H1 (cell line): ENCODE data around the gene MEFV. TPM values are rescaled to one million over a fixed set of nuclear protein-coding genes. Genes with fewer than 3 reads are reported as not detected.
A peak's percentile ranks its signal among the peaks of the same experiment; 100 is the strongest.

Source experiments
- CTCF ChIA-PET: fragments of 300-600 bp; sonication (Branson Sonifier 250); formaldehyde crosslinking; loops from one replicate; lab custom pipeline; 2021; ENCODE audit not compliant: partially characterized antibody; lab: Charles Lee
- POLR2A ChIA-PET: fragments of 300-600 bp; sonication (Branson Sonifier 250); formaldehyde crosslinking; loops from one replicate; lab custom pipeline; 2021; ENCODE audit warnings: inconsistent platforms; ENCODE audit not compliant: partially characterized antibody; lab: Charles Lee
- DNase-seq, 2 experiments: peaks; one replicate each; pipeline versions ENCODE4 v3.0.0 to v3.0.0-alpha.2; 2010 to 2022; ENCODE audit warnings: low spot score in 2 of 2, low read depth in 1 of 2, mixed read lengths in 1 of 2
- FAIRE-seq: peaks from 2 replicates; lab custom pipeline; 2011; peaks lifted over from hg19 to GRCh38; lab: Jason Lieb, UNC
- H2AFZ ChIP-seq: 2 replicates; pipeline ENCODE4 v1.8.1; 2012; ENCODE audit warnings: low read length, inconsistent platforms
- H2AK5ac ChIP-seq: 2 replicates; pipeline ENCODE4 v1.6.1; 2013; ENCODE audit warnings: low read depth, low read length
- H2BK120ac ChIP-seq: replicated peaks from 2 replicates; pipeline ENCODE3; 2013; ENCODE audit warnings: low read depth, low read length, inconsistent platforms
- H2BK12ac ChIP-seq: 2 replicates; pipeline ENCODE4 v1.6.1; 2013; ENCODE audit warnings: low read depth, low read length
- H2BK15ac ChIP-seq: 2 replicates; pipeline ENCODE4 v1.6.1; 2013; ENCODE audit warnings: low read length
- H2BK20ac ChIP-seq: 2 replicates; pipeline ENCODE4 v1.6.1; 2013; ENCODE audit warnings: low read length
- H2BK5ac ChIP-seq: 2 replicates; pipeline ENCODE4 v1.6.1; 2013; ENCODE audit warnings: low read depth, low read length
- H3K14ac ChIP-seq: 2 replicates; pipeline ENCODE4 v1.6.1; 2013; ENCODE audit warnings: inconsistent platforms; ENCODE audit not compliant: insufficient read length
- H3K18ac ChIP-seq: 2 replicates; pipeline ENCODE4 v1.6.1; 2013; ENCODE audit warnings: low read length; ENCODE audit errors: extremely low read depth
- H3K23ac ChIP-seq: 2 replicates; pipeline ENCODE4 v1.6.1; 2013; ENCODE audit warnings: inconsistent platforms; ENCODE audit not compliant: insufficient read length
- H3K23me2 ChIP-seq: 2 replicates; pipeline ENCODE4 v1.6.1; 2013; ENCODE audit warnings: low read depth, low read length
- H3K27ac ChIP-seq: 2 replicates; pipeline ENCODE4 v1.6.1; 2011; ENCODE audit warnings: low read depth, low read length, inconsistent platforms
- H3K27me3 ChIP-seq, 4 experiments: replicated peaks in 1 of 4; 1 replicate in 1 of 4; 2 replicates in 3 of 4; pipeline versions ENCODE4 v1.6.1 to v1.8.1; 2011 to 2013; ENCODE audit warnings: low read length in 3 of 4, mild to moderate bottlenecking in 3 of 4, inconsistent platforms in 2 of 4, mixed read lengths in 2 of 4, moderate library complexity in 1 of 4; ENCODE audit not compliant: control insufficient read depth in 3 of 4, insufficient read depth in 3 of 4; ENCODE audit errors: extremely low read depth in 1 of 4
- H3K36me3 ChIP-seq, 4 experiments: 2 replicates each; pipeline versions ENCODE4 v1.6.1 to v1.8.1; 2011 to 2013; ENCODE audit warnings: mild to moderate bottlenecking in 4 of 4, low read length in 3 of 4, moderate library complexity in 2 of 4, control low read depth in 1 of 4, inconsistent platforms in 1 of 4; ENCODE audit not compliant: insufficient read depth in 4 of 4, control insufficient read depth in 2 of 4
- H3K4ac ChIP-seq: replicated peaks from 2 replicates; pipeline ENCODE3; 2013; ENCODE audit warnings: low read length, low read depth, mixed read lengths, inconsistent platforms; ENCODE audit not compliant: insufficient read length
- H3K4me1 ChIP-seq, 4 experiments: replicated peaks in 1 of 4; 1 replicate in 1 of 4; 2 replicates in 3 of 4; pipeline versions ENCODE4 v1.6.1 to v1.8.1; 2011 to 2013; ENCODE audit warnings: low read length in 3 of 4, inconsistent platforms in 2 of 4, mixed read lengths in 1 of 4; ENCODE audit not compliant: insufficient read depth in 4 of 4, control insufficient read depth in 3 of 4
- H3K4me2 ChIP-seq, 2 experiments: 2 replicates each; pipeline versions ENCODE4 v1.6.1 to v1.8.1; 2011 to 2013; ENCODE audit warnings: low read depth in 2 of 2, low read length in 2 of 2, control low read depth in 1 of 2, inconsistent platforms in 1 of 2, mild to moderate bottlenecking in 1 of 2; ENCODE audit not compliant: insufficient read depth in 1 of 2
- H3K4me3 ChIP-seq, 4 experiments: fragments of 200-600, 300-600 bp in 1 of 4; sonication (generic), shearing (Covaris generic), sonication (Bioruptor Twin) in 1 of 4; 2 replicates each; pipeline versions ENCODE4 v1.5.1 to v1.8.1; 2011 to 2016; ENCODE audit warnings: low read length in 4 of 4, low read depth in 3 of 4, control low read depth in 2 of 4, inconsistent platforms in 2 of 4, mild to moderate bottlenecking in 2 of 4, mixed read lengths in 1 of 4, moderate library complexity in 1 of 4; ENCODE audit not compliant: insufficient read depth in 2 of 4; ENCODE audit errors: extremely low read depth in 1 of 4
- H3K56ac ChIP-seq: replicated peaks from 2 replicates; pipeline ENCODE3; 2013; ENCODE audit warnings: low read depth, mild to moderate bottlenecking, mixed read lengths, low read length, inconsistent platforms; ENCODE audit not compliant: insufficient read length
- H3K79me1 ChIP-seq: 2 replicates; pipeline ENCODE4 v1.6.1; 2013; ENCODE audit warnings: low read depth, low read length, control low read depth
- H3K79me2 ChIP-seq, 2 experiments: 2 replicates each; pipeline versions ENCODE4 v1.6.1 to v1.8.1; 2012 to 2013; ENCODE audit warnings: low read length in 2 of 2, mild to moderate bottlenecking in 2 of 2, inconsistent platforms in 1 of 2; ENCODE audit not compliant: insufficient read depth in 2 of 2, control insufficient read depth in 1 of 2
- H3K9ac ChIP-seq, 4 experiments: replicated peaks in 1 of 4; 1 replicate in 1 of 4; 2 replicates in 3 of 4; pipeline versions ENCODE4 v1.6.1 to v1.8.1; 2011 to 2013; ENCODE audit warnings: low read depth in 3 of 4, low read length in 3 of 4, control low read depth in 2 of 4, mild to moderate bottlenecking in 2 of 4, moderate library complexity in 2 of 4, inconsistent platforms in 1 of 4; ENCODE audit errors: extremely low read depth in 1 of 4
- H3K9me3 ChIP-seq, 2 experiments: 2 replicates each; pipeline versions ENCODE4 v1.6.1 to v1.8.1; 2012 to 2013; ENCODE audit warnings: mild to moderate bottlenecking in 2 of 2, moderate library complexity in 2 of 2, control low read depth in 1 of 2, inconsistent platforms in 1 of 2, low read depth in 1 of 2, low read length in 1 of 2, mixed read lengths in 1 of 2; ENCODE audit not compliant: insufficient read depth in 2 of 2
- H4K20me1 ChIP-seq, 2 experiments: replicated peaks in 1 of 2; 2 replicates each; pipeline versions ENCODE3 to v1.8.1; 2011 to 2013; ENCODE audit warnings: inconsistent platforms in 2 of 2, low read length in 2 of 2, mild to moderate bottlenecking in 1 of 2; ENCODE audit not compliant: insufficient read depth in 2 of 2, control insufficient read depth in 1 of 2
- H4K5ac ChIP-seq: 2 replicates; pipeline ENCODE4 v1.6.1; 2013; ENCODE audit warnings: low read length, low read depth, mixed read lengths, inconsistent platforms; ENCODE audit not compliant: insufficient read length
- H4K8ac ChIP-seq: 2 replicates; pipeline ENCODE4 v1.8.0; 2013; ENCODE audit warnings: mild to moderate bottlenecking, moderate library complexity, low read length, inconsistent platforms; ENCODE audit not compliant: insufficient read depth; ENCODE audit errors: extremely low read depth
- H4K91ac ChIP-seq: replicated peaks from 2 replicates; pipeline ENCODE3; 2013; ENCODE audit warnings: low read length, mixed read lengths, inconsistent platforms; ENCODE audit not compliant: insufficient read length
- BACH1 ChIP-seq: IDR thresholded peaks from 2 replicates; pipeline ENCODE4 v1.6.1; 2012; ENCODE audit warnings: low read length, improper control_type of control experiment
- GTF2F1 ChIP-seq: IDR thresholded peaks from 2 replicates; pipeline ENCODE4 v1.6.1; 2012; ENCODE audit warnings: low read depth, low read length, improper control_type of control experiment, borderline replicate concordance
- RAD21 ChIP-seq, 2 experiments: IDR thresholded peaks in 1 of 2; conservative IDR thresholded peaks in 1 of 2; 2 replicates each; pipeline ENCODE4 v1.6.1; 2011; ENCODE audit warnings: low read depth in 2 of 2, low read length in 2 of 2, improper control_type of control experiment in 1 of 2, inconsistent platforms in 1 of 2, mild to moderate bottlenecking in 1 of 2, moderate library complexity in 1 of 2
- RXRA ChIP-seq: IDR thresholded peaks from 2 replicates; pipeline ENCODE4 v1.6.1; 2011; ENCODE audit warnings: low read depth, mild to moderate bottlenecking, low read length, moderate library complexity; ENCODE audit not compliant: insufficient read depth
- SAP30 ChIP-seq: fragments of 300-600 bp; sonication (generic); IDR thresholded peaks from 2 replicates; pipeline ENCODE4 v1.7.1; 2012; ENCODE audit warnings: low read length, moderate library complexity, mild to moderate bottlenecking, inconsistent platforms; ENCODE audit not compliant: insufficient read depth, insufficient replicate concordance
- SIN3A ChIP-seq, 2 experiments: IDR thresholded peaks in 1 of 2; conservative IDR thresholded peaks in 1 of 2; 2 replicates each; pipeline ENCODE4 v1.6.1; 2011 to 2012; ENCODE audit warnings: low read length in 2 of 2, improper control_type of control experiment in 1 of 2, low read depth in 1 of 2, mild to moderate bottlenecking in 1 of 2
- TEAD4 ChIP-seq: IDR thresholded peaks from 2 replicates; pipeline ENCODE4 v1.6.1; 2012; ENCODE audit warnings: low read depth, low read length, inconsistent platforms, mixed read lengths
- WGBS, 2 experiments: shearing (Covaris generic) in 1 of 2; methylation state at CpG; one replicate each; pipeline versions ENCODE4 v1.1.6 to v1.1.7; 2013 to 2015; ENCODE audit warnings: low lambda C conversion rate in 2 of 2, mixed read lengths in 2 of 2, inconsistent platforms in 1 of 2, low coverage in 1 of 2, missing lambda C conversion rate in 1 of 2; ENCODE audit not compliant: insufficient replicate concordance in 2 of 2, insufficient coverage in 1 of 2, insufficient read length in 1 of 2; ENCODE audit errors: extremely low coverage in 1 of 2, missing lambda C conversion rate in 1 of 2; 5-methylcytosine and 5-hydroxymethylcytosine counted together
- polyA plus RNA-seq, 7 experiments: library from polyadenylated mRNA; depleted of rRNA in 3 of 7; stranded (reverse) in 5 of 7; unstranded in 2 of 7; fragments of >200 nt in 5 of 7; fragments of 200-250 nt in 2 of 7; gene quantifications; 1 replicate in 5 of 7; 2 replicates in 1 of 7; 4 replicates in 1 of 7; pipeline versions ENCODE4 v1.2.1 to v1.2.3, GENCODE V29; 2011 to 2013; ENCODE audit warnings: missing spikeins in 2 of 7, mixed read lengths in 2 of 7
- total RNA-seq: library from RNA; stranded (reverse); fragmentation: NEBNext Ultra II Directional; extraction: Animal tissue kit (Norgen Biotek cat#: 25700); gene quantifications from 2 replicates; pipeline ENCODE4 v1.2.1, GENCODE V29; 2021

MEFV gene
- total and polyA plus RNA-seq, 2 of the 8 experiments (the other 6 are each of a cell fraction or from before 2014, with no cell fraction given): 0.03 TPM; not detected in 1

- H2BK5ac ChIP-seq: peak overlapping the region; percentile 93; the same call in 1 of the 2 replicates
- H3K27me3 ChIP-seq: no peaks in the 10 kb centered on the region; a peak in 1 of 7 replicates
- H3K27ac ChIP-seq: peak overlapping the region; percentile 97
- CTCF ChIA-PET: interaction anchor here (0.6 to 2.2 kb wide), 5 partner anchors 14 to 204 kb away, joined by 3 to 12 read pairs (median 3); no protein-coding TSS in a partner anchor
- peak overlapping the region; percentile 81 to 99 (median 97) for H3K4me3 ChIP-seq
- peaks cover 0 to 8% (median 1%) of the 10 kb centered on the region in 4 experiments; a peak in 4 of 7 replicates for H3K4me1 ChIP-seq
- WGBS, 2 experiments: 12% methylated on average over 19 of the region's 29 CpGs; no CpG with 5 or more reads in 1 of the 2 experiments
- H3K79me1 ChIP-seq: peaks cover 12% of the 10 kb centered on the region
- H3K4me2 ChIP-seq: peak overlapping the region; percentile 99
- H2BK120ac ChIP-seq: no peak overlapping the region
- no peak overlapping the region for H2BK15ac ChIP-seq
- H3K14ac ChIP-seq: no peak overlapping the region
- H3K36me3 ChIP-seq: peaks cover 3 to 19% (median 12%) of the 10 kb centered on the region in 4 experiments; a peak in 6 of 8 replicates
- no peak for FAIRE-seq
- peak overlapping the region; percentile 51 to 94 (median 90) for H3K9ac ChIP-seq
- H2BK20ac ChIP-seq: no peak overlapping the region
- peaks cover 5 to 9% of the 10 kb centered on the region in 2 experiments for H4K20me1 ChIP-seq
- peak overlapping the region; percentile 16 for H3K4ac ChIP-seq
- H2AK5ac ChIP-seq: no peak overlapping the region; the same call in 1 of the 2 replicates
- H4K5ac ChIP-seq: peak overlapping the region; percentile 62
- H3K23me2 ChIP-seq: peaks cover 8% of the 10 kb centered on the region
- H3K23ac ChIP-seq: no peak overlapping the region
- peak overlapping the region; percentile 66 for H3K56ac ChIP-seq
- peaks cover 20 to 35% of the 10 kb centered on the region in 2 experiments for H3K79me2 ChIP-seq
- no peak for DNase-seq
- peak overlapping the region; percentile 90 for H2AFZ ChIP-seq
- peaks cover 6 to 10% of the 10 kb centered on the region in 2 experiments for H3K9me3 ChIP-seq
- H2BK12ac ChIP-seq: no peak overlapping the region
- POLR2A ChIA-PET: interaction anchor here (0.7 to 5.3 kb wide), 15 partner anchors 8 to 262 kb away, joined by 3 to 64 read pairs (median 6); partner anchors contain the start of genes NAA60, TIGD7, TNFRSF12A and ZNF174
- H4K8ac ChIP-seq: peak overlapping the region; percentile 98
- H4K91ac ChIP-seq: no peak overlapping the region
- H3K18ac ChIP-seq: peak overlapping the region; percentile 52; the same call in 1 of the 2 replicates
- TF ChIP-seq SAP30: no peak
- TF ChIP-seq BACH1: no peak
- no peak for TF ChIP-seq TEAD4
- peak; percentile 58; the same call in 1 of the 2 replicates for TF ChIP-seq GTF2F1
- TF ChIP-seq RAD21 (IDR thresholded peaks at IDR 0.05 in 1 of 2, conservative IDR thresholded peaks at IDR 0.05 in 1 of 2; ENCODE audit: low read depth in 2 of 2, low read length in 2 of 2): no peak
- TF ChIP-seq SIN3A (conservative IDR thresholded peaks at IDR 0.05 in 1 of 2, IDR thresholded peaks at IDR 0.05 in 1 of 2; ENCODE audit: low read depth in 1 of 2, low read length in 2 of 2): no peak; a peak in 1 of 4 replicates
- TF ChIP-seq RXRA: no peak
Measured at GRCh38 chr16:3282103-3282729, 25.8 kb upstream of the MEFV start.
